Fibroblast of lung (primary cell): Measurements from ENCODE around the gene SULF2. TPM values are rescaled to one million over a fixed set of nuclear protein-coding genes. Genes with fewer than 3 reads are reported as not detected.

Experiments
- DNase-seq, 2 donors: peaks; one replicate each; pipeline versions ENCODE4 v3.0.0 to v3.0.0-alpha.2; 2010; ENCODE audit warnings: low read depth in 2 of 2
- H2AFZ ChIP-seq: 2 replicates; pipeline ENCODE4 v1.5.1; 2012; ENCODE audit warnings: low read length, control low read depth, inconsistent platforms
- H3K27ac ChIP-seq: 2 replicates; pipeline ENCODE4 v1.5.1; 2011; ENCODE audit warnings: low read length, control low read depth; ENCODE audit not compliant: insufficient read depth
- H3K27me3 ChIP-seq: 2 replicates; pipeline ENCODE4 v1.5.1; 2011; ENCODE audit warnings: mild to moderate bottlenecking, low read length; ENCODE audit not compliant: control insufficient read depth, insufficient read depth
- H3K36me3 ChIP-seq: 2 replicates; pipeline ENCODE4 v1.5.1; 2011; ENCODE audit warnings: low read length; ENCODE audit not compliant: control insufficient read depth, insufficient read depth
- H3K4me1 ChIP-seq: 2 replicates; pipeline ENCODE4 v1.5.1; 2011; ENCODE audit warnings: low read length; ENCODE audit not compliant: control insufficient read depth, insufficient read depth; ENCODE audit errors: extremely low read depth
- H3K4me2 ChIP-seq: 2 replicates; pipeline ENCODE4 v1.5.1; 2011; ENCODE audit warnings: low read length, control low read depth; ENCODE audit not compliant: insufficient read depth; ENCODE audit errors: extremely low read depth
- H3K4me3 ChIP-seq, 4 experiments: fragments of 200-600 bp in 1 of 4; sonication (generic) in 1 of 4; replicated peaks in 1 of 4; 2 replicates each; pipeline ENCODE4 v1.5.1; 2011 to 2016; ENCODE audit warnings: low read length in 4 of 4, low read depth in 3 of 4, mild to moderate bottlenecking in 3 of 4, control low read depth in 2 of 4, inconsistent platforms in 1 of 4, mixed read lengths in 1 of 4; ENCODE audit not compliant: insufficient read depth in 1 of 4; ENCODE audit errors: control extremely low read depth in 1 of 4
- H3K79me2 ChIP-seq: 2 replicates; pipeline ENCODE4 v1.5.1; 2012; ENCODE audit warnings: mild to moderate bottlenecking, low read length, inconsistent platforms; ENCODE audit not compliant: control insufficient read depth, insufficient read depth
- H3K9ac ChIP-seq: 2 replicates; pipeline ENCODE4 v1.5.1; 2011; ENCODE audit warnings: mild to moderate bottlenecking, low read length, control low read depth; ENCODE audit not compliant: insufficient read depth
- H3K9me3 ChIP-seq: 2 replicates; pipeline ENCODE4 v1.5.1; 2012; ENCODE audit warnings: low read depth, low read length; ENCODE audit not compliant: control insufficient read depth, insufficient read depth
- H4K20me1 ChIP-seq: 2 replicates; pipeline ENCODE4 v1.5.1; 2011; ENCODE audit warnings: low read length; ENCODE audit not compliant: control insufficient read depth, insufficient read depth; ENCODE audit errors: extremely low read depth
- EZH2 ChIP-seq: IDR thresholded peaks from 2 replicates; pipeline ENCODE4 v1.5.1; 2012; ENCODE audit warnings: low read length, control low read depth, mild to moderate bottlenecking; ENCODE audit errors: missing control alignments
- polyA plus RNA-seq, 2 donors: library from polyadenylated mRNA; depleted of rRNA in 1 of 2; stranded (reverse) in 1 of 2; unstranded in 1 of 2; fragments of >200 nt; gene quantifications; 2 replicates each; pipeline ENCODE4 v1.2.1, GENCODE V29; 2011 to 2012; ENCODE audit warnings: missing spikeins in 1 of 2
- total RNA-seq: library from RNA; depleted of rRNA; stranded (reverse); fragments of >200 nt; gene quantifications from 2 replicates; pipeline ENCODE4 v1.2.1, GENCODE V29; 2014
- TF ChIP-seq, protein P1 (sequence below), 2 donors: IDR thresholded peaks in 1 of 2; conservative IDR thresholded peaks in 1 of 2; 1 replicate in 1 of 2; 2 replicates in 1 of 2; pipeline ENCODE4 v1.5.1; 2011 to 2012; ENCODE audit warnings: low read length in 2 of 2, control low read depth in 1 of 2, inconsistent platforms in 1 of 2, low read depth in 1 of 2, mild to moderate bottlenecking in 1 of 2

SULF2 gene
- total and polyA plus RNA-seq, 2 donors (not counting 1 experiment from before 2014, with no cell fraction given) = 0.26 to 9.6 TPM

DNA sequence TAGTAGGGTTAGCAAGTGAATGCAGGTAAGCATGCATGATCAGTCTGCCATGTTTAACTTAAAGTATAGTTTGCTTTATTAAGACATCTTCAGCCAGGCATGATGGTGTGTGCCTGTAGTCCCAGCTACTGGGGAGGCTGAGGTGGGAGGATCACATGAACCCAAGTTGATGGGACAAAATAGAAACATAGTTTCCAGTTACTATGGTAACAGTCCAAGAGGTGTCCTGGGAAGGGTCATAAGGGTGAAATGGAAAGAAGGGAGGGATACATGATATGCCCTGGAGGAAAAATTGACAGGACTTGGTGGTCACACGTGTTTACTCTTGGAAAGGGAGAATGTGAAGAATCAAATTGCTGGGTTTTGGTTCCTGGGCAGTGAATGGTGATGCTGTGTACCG lies 139.6 kb downstream of the SULF2 start:
- H3K4me2 ChIP-seq = no peak overlapping the region
- no peak for TF ChIP-seq EZH2
- TF ChIP-seq, protein P1, sequence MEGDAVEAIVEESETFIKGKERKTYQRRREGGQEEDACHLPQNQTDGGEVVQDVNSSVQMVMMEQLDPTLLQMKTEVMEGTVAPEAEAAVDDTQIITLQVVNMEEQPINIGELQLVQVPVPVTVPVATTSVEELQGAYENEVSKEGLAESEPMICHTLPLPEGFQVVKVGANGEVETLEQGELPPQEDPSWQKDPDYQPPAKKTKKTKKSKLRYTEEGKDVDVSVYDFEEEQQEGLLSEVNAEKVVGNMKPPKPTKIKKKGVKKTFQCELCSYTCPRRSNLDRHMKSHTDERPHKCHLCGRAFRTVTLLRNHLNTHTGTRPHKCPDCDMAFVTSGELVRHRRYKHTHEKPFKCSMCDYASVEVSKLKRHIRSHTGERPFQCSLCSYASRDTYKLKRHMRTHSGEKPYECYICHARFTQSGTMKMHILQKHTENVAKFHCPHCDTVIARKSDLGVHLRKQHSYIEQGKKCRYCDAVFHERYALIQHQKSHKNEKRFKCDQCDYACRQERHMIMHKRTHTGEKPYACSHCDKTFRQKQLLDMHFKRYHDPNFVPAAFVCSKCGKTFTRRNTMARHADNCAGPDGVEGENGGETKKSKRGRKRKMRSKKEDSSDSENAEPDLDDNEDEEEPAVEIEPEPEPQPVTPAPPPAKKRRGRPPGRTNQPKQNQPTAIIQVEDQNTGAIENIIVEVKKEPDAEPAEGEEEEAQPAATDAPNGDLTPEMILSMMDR (conservative IDR thresholded peaks at IDR 0.05 in 1 of 2, IDR thresholded peaks at IDR 0.05 in 1 of 2; ENCODE audit: low read depth in 1 of 2, low read length in 2 of 2) = no peak
- no peaks in the 10 kb centered on the region for H3K36me3 ChIP-seq
- H3K27ac ChIP-seq = no peak overlapping the region
- DNase-seq = no peak
- no peaks in the 10 kb centered on the region for H3K27me3 ChIP-seq
- H3K4me3 ChIP-seq = no peak overlapping the region
- H3K9me3 ChIP-seq = no peaks in the 10 kb centered on the region
- H4K20me1 ChIP-seq = no peaks in the 10 kb centered on the region
- H3K79me2 ChIP-seq = no peaks in the 10 kb centered on the region
- no peak overlapping the region for H3K9ac ChIP-seq
- no peak overlapping the region for H2AFZ ChIP-seq
- H3K4me1 ChIP-seq = no peaks in the 10 kb centered on the region

- no peak for TF ChIP-seq EZH2
- TF ChIP-seq, protein P1 (conservative IDR thresholded peaks at IDR 0.05 in 1 of 2, IDR thresholded peaks at IDR 0.05 in 1 of 2; ENCODE audit: low read depth in 1 of 2, low read length in 2 of 2) = no peak
- no peak overlapping the region for H3K27ac ChIP-seq
- no peaks in the 10 kb centered on the region for H3K27me3 ChIP-seq
- no peaks in the 10 kb centered on the region for H3K9me3 ChIP-seq
- DNase-seq = no peak
- H2AFZ ChIP-seq = no peak overlapping the region
- H3K4me2 ChIP-seq = no peak overlapping the region
- no peaks in the 10 kb centered on the region for H3K4me1 ChIP-seq
- H3K36me3 ChIP-seq = no peaks in the 10 kb centered on the region
- no peaks in the 10 kb centered on the region for H4K20me1 ChIP-seq
- H3K4me3 ChIP-seq = no peak overlapping the region
- no peak overlapping the region for H3K9ac ChIP-seq
- H3K79me2 ChIP-seq = no peaks in the 10 kb centered on the region
Observed at GRCh38 chr20:47642624-47643023, 142.7 kb downstream of the SULF2 start.

- H3K36me3 ChIP-seq = no peaks in the 10 kb centered on the region
- no peaks in the 10 kb centered on the region for H3K9me3 ChIP-seq
- no peak overlapping the region for H3K27ac ChIP-seq
- H3K27me3 ChIP-seq = no peaks in the 10 kb centered on the region
- no peak overlapping the region for H2AFZ ChIP-seq
- no peaks in the 10 kb centered on the region for H3K4me1 ChIP-seq
- H3K79me2 ChIP-seq = no peaks in the 10 kb centered on the region
- H3K4me2 ChIP-seq = no peak overlapping the region
- no peak overlapping the region for H3K9ac ChIP-seq
- DNase-seq = no peak
- no peaks in the 10 kb centered on the region for H4K20me1 ChIP-seq
- TF ChIP-seq, protein P1 (conservative IDR thresholded peaks at IDR 0.05 in 1 of 2, IDR thresholded peaks at IDR 0.05 in 1 of 2; ENCODE audit: low read depth in 1 of 2, low read length in 2 of 2) = no peak
- no peak for TF ChIP-seq EZH2
- H3K4me3 ChIP-seq = no peak overlapping the region
Observed at GRCh38 chr20:47642118-47642517, 143.2 kb downstream of the SULF2 start.
